ENCODE results near the gene TMEM182. TPM values are rescaled to one million over a fixed set of nuclear protein-coding genes. Genes with fewer than 3 reads are reported as not detected.
A peak's percentile ranks its signal among the peaks of the same experiment; 100 is the strongest.

The TMEM182 gene
- total RNA-seq, 1 experiment from 2014 or later = 1.8 TPM

DNA sequence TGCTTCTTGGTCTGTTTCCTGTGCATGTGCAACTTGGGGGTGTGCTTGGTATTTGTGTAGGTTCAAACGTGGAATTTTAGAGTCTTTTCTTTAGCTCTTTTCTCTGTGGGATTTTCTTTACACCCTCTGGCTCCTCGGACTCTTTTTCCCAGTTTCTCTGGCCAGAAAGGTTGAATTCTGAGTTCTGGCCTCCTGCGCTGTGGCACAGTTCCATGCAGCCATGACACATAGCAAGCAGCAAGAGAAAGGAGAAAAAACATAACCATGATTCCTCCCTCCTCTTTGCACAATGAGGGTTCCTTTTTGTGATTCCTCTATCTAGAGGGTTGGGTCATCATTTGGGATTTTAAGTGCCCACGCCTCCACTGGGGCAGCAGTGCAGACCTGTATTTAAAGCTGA is 33.8 kb downstream of the TMEM182 start:
- in situ Hi-C loops (cut with HindIII; ENCODE audit: low sequenced_read_pairs) = no loop called here
- peak; percentile 85 for DNase-seq (ENCODE audit: low spot score)

DNA sequence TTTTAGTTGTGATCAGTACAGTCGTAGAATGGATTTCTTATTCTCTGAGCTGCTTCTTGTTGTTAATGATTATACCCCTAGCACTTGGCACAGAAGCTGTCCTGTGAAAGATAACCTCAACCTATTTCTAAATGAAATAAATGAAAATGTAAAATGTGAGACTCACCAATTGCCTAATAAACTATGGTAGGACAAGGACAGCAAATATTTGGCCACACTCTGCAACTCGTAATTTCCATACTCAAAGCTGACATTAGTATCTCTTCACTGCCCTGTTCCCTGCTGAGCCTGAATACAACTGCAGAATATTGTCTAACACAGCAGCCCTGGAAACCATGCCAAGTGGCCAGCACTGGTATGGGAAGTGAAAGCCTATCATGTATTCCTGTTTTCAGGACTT is 34.5 kb downstream of the TMEM182 start:
- in situ Hi-C loops (cut with HindIII; ENCODE audit: low sequenced_read_pairs) = no loop called here
- DNase-seq (ENCODE audit: low spot score) = peak; percentile 72

DNA sequence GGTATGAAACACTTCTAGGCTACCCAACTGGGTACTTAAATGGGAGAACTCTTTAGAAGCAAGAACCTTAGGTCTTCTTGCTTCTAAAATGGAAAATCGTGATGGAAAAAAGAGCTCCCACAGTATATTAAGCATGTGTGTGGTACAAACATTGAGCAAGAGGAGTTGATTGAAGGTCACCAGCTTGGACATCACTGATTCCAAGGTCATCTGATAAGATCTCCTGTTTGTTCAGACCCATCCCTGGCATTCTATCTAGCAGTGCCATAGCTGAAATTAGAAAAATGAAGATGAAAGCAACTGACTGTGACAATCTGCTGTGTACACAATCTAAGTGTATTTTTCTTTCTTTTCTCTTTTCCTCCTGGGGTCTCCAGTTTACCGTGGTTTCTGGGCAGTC is 35.7 kb downstream of the TMEM182 start:
- in situ Hi-C loops (cut with HindIII; ENCODE audit: low sequenced_read_pairs) = no loop called here

DNA sequence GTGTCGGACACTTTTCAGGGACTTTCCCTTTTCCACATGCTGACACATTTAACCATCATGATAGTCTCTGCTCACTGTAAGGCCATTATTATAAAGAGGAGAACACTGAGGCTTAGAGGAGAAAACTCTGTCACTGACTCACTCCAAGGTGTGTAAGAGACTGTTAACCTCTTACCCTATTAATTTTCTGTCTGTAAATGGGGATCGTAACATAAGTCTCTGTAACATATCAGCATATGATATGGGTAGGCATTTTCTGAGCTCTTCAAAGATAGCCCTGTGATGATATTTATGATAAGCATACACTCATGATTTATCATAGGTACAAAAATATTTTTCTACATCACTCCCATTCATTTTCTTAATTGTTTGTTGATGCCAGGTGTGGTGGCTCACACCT is 36.4 kb downstream of the TMEM182 start:
- in situ Hi-C loops (cut with HindIII; ENCODE audit: low sequenced_read_pairs) = no loop called here
- no peak for DNase-seq (ENCODE audit: low spot score)

More for the DNA sequence above, 35.7 kb downstream of the TMEM182 start:
- DNase-seq (ENCODE audit: low spot score) = no peak

DNA sequence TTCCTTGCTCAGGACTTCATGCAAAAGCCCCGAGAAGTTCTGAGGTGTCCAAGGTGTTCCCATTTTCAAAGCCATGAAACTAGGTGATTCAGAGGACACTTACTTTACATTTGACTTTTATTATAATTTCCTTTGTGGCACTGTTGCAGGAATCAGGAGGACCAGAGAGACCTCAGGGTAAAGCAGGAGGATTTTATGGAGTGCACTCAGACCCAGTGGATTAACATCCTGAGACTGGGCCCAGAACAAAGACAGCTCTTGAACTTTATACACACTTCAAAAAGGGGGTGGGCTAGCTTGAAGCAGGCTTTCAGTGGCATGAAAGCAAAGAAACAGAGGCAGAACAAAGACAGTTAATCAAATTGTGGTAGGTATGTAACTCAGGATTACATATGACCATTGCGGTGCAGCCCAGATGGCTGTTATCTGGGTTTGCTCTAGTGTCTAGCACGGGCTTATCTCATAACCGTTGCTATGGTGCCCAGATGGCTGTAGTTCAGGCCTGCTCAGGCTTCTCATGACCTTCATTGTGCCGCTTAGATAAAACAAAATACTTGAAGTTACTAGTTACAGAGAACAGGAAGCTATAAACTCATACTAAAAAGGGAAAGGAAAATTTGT is 39.4 kb downstream of the TMEM182 start:
- in situ Hi-C loops (cut with HindIII; ENCODE audit: low sequenced_read_pairs) = no loop called here
- DNase-seq (ENCODE audit: low spot score) = no peak

DNA sequence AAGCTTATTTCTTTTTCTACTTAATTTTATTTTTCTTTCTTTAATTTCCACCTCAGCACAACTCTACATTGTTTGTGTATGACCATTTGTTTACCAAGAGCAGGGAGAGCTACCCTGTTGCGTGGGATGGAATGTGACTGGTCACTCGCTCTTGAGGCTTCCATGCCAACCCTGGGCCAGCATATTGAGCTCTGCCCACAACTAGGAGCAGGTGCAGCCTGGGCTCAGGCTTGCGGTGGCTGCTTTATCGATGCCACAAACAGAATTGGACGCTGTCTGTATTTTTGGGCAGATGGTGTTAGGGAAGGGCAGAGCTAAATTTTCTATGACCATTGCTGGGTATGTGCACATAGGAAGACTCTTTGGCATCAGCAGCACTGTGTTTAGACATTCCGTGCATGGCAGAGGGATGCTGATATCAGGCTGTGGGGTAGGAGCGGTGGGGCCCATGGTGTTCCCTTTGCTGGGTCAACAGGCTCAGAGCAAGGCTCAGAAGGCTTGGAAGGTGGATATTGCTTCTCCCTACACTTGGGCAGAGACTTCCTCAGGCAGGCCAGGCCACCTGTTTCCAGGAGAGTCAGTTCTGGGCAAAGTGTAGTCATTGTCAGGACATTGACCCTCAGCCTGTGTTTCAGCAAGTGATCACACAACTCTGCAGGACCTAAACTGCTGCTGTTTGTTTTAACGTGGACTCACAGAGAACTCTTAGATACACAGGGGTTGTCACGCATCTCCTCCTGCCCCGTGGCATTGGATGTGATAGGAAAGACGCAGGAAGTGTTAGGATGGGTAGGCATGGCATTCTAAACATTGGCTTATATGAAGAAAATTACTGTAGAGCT is 40.2 kb downstream of the TMEM182 start:
- no peak for DNase-seq (ENCODE audit: low spot score)
- in situ Hi-C loops (cut with HindIII; ENCODE audit: low sequenced_read_pairs) = no loop called here

DNA sequence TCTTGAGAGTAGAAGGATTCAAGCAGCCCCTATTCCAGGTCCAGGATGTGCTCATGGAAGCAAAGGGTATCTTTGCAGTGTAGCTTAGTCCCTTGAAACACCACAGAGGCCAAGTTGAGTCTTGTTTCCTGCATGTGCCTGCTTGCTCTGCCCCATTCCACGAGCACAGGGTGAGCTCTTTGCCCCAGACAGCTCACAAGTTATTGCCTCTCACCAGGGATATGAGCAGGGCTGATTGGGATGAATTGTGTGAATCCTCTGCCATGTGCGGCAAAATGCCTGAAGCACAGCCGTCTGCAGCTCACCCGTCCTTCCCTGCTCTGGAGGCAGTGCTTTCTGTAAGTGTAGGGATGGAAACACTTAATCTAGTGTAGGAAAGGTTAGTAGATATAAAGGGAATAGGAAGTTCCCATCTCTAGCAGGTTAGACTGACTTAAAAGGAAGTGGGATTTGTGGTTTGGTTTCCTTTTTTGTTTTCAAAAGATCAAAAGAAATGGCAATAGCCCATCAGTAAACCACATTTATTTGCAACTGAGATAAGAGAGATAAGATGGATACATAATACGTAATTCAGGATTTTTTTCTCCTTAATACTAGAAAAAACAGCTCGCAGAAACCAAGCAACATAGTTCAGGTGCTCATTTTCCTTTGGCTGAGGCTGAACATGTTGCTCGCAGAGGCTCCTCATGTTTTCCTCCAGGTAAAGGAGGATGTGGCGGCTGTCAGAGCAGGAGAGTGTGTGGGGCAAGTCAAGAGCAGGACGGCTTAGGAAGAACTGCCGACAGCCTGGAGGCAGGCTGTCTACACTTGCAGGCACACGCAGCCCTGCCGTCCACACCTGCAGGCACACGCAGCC is 41.4 kb downstream of the TMEM182 start:
- DNase-seq (ENCODE audit: low spot score) = no peak
- in situ Hi-C loops (cut with HindIII; ENCODE audit: low sequenced_read_pairs) = no loop called here

DNA sequence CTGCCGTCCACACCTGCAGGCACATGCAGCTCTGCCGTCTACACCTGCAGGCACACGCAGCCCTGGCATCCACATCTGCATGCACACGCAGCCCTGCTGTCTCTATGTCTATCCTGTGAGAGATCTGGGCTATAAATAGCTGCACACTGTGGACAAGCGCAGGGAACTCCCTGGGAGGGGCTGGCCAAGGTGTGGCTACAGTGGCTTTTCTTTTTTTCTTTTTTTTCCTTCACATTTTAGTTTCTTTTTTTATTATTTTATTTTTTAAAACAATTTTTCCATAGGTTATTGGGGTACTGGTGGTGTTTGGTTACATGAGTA is 42.0 kb downstream of the TMEM182 start:
- in situ Hi-C loops (cut with HindIII; ENCODE audit: low sequenced_read_pairs) = no loop called here
- no peak for DNase-seq (ENCODE audit: low spot score)

DNA sequence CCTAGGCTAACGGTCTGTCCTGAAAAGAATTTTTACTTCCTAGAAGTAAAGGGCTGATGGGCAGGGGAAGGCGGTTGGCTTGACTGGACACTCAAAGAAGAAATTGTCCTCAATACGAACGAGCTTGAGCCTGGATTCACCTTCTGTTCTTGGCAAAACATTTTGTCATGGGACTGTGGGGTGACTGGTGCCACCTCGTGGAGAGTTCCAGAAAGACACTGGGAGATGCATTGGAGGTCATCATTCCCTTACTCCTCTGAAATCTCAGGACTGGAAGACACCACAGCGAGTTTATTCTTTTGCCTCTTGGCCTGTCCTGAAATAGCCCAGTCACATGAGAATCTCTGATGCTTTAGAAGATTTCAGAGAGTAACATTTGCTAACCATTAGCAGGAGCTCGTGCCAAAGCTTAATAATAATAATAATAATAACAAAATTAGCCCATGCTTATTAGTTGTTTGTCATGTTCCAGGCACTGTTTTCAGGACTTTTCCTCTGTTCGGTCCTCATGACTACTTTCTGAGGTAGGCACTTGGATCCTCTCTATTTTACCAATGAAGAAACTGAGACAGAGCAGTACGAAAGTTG is 44.5 kb downstream of the TMEM182 start:
- in situ Hi-C loops (cut with HindIII; ENCODE audit: low sequenced_read_pairs) = no loop called here

DNA sequence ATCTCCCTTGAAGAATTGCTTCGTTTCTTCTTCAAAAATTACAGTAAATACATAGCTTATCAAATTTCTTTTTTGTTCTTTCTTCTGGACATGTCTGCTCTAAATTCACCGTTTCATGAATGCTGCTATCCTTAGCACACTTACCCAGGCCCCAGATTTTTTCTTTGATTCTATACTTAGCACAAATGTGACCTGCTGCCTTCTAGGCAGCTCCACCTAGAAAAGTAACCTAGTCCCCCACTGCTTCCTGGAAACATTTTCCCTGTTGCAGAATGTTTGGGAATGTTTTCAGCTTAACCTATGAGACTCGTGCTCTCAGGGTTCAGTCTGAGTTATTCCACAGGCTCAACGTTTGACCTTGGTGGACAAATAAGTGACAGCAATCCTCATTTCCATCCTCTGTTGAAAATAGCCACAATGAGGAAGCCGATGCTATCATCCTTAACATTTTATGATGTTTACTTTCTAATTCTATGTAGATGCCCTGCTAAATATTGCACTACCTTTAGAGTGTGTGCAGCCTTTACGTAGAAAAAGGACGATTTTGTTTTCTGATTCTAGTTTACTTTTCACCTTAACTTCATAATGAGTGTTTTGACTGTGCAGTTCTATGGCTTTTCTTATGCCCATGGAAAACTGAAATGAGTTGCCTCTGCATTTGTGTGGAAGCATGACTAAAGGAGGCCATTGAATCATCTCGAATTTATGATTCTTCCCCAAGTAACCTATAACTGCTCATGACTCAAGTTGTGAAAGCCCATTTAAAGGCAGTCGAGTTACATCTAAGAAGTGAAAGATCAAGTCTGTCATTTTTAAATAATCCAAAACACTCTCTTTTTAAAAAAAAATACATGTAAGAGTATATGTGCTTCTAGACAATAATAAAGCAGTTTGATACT is 47.7 kb downstream of the TMEM182 start:
- peak; percentile 38 for DNase-seq (ENCODE audit: low spot score)
- in situ Hi-C loops (cut with HindIII; ENCODE audit: low sequenced_read_pairs) = no loop called here

More for the DNA sequence above, 44.5 kb downstream of the TMEM182 start:
- peak; percentile 94 for DNase-seq (ENCODE audit: low spot score)

DNA sequence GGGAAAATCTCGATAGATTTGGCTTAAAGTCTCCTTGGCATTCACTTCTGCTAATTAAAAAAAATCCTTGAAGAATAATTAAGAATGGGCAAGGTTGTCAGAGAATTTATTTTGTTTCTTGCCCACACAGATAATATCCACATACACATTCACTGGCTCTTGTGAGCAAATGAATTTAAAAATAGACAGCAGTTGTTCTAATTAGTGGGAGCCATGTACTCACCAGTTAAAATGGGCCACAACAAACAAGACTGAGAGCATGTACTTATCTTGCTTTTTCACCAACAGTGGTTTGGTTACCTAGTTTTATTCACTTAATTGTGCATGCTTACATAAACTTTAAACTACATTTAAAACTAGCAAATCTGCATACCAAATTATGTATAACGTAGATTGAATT is 53.5 kb downstream of the TMEM182 start:
- in situ Hi-C loops (cut with HindIII; ENCODE audit: low sequenced_read_pairs) = no loop called here
- DNase-seq (ENCODE audit: low spot score) = no peak

DNA sequence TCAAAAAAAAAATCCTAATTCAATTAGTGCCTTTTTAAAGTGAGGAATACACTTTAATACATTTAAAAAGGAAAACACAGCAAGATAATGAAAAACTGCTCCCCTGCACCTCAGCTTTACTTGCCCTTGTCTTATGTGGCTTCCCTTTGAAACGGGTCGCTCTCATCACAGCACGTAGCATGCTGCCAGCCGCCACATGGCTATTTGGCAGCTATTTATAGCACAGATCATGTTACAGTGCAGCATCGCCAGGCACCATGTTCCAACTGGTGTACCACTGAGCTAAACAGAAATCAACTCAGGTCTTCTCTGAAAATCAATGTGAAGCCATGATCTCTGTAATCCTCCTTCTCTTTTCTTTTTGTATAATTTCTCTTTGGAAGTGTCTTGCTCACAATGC is 65.1 kb downstream of the TMEM182 start:
- in situ Hi-C loops (cut with HindIII; ENCODE audit: low sequenced_read_pairs) = no loop called here
- DNase-seq (ENCODE audit: low spot score) = peak; percentile 97

DNA sequence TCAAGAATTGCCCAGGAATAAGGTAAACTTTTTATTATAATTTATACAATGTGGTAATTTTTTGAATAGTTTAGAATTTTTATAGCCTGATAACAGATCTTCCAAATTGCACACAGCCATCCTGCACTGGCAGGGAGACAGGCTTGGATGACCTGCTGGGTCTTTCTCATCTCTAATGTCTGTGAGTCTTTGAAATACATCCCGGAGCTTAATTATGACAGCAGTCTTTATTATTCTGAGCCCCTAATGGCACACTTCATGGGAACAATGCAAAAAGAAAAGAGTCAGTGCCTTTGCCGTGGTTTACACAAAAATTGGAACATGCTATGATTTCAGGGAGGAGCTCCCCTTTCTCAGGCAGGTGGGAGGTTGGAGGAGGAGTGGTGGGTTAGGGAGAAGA is 71.0 kb downstream of the TMEM182 start:
- peak; percentile 41 for DNase-seq (ENCODE audit: low spot score)
- in situ Hi-C loops (cut with HindIII; ENCODE audit: low sequenced_read_pairs) = no loop called here

DNA sequence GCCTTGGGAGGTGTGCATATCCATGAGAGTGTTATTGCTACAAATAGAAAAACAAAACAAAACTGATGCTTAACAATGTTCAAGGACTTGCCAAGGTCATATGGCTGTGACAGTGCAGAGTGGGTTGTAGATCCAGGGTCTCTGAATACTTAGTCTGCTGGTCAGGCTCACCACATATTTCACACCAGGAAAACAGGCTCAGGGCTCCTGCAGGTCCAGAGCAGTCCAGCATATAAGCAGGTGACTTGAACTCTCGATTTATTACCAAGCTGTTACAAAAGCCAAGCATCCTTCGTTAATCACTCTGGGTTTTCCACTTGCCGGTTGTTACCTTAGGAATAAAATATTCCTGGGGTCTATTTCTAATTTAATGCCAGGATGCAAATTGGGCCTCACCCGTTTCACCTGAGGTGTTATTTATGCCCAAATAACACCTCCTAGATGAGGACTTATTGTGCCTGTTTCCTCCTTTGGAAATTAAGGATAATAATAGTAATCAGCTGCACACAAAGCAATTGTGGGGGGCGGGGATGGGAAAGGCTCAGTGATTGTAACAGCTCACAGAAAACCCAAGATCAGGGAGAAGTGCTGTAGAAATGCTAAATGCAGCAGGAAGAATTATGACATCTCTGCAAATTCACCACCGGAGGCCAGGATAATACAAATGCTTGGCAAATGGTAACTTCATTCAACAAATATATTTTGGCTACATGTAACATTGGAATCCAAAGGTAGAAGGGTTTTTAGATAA is 72.9 kb downstream of the TMEM182 start:
- in situ Hi-C loops (cut with HindIII; ENCODE audit: low sequenced_read_pairs) = no loop called here

DNA sequence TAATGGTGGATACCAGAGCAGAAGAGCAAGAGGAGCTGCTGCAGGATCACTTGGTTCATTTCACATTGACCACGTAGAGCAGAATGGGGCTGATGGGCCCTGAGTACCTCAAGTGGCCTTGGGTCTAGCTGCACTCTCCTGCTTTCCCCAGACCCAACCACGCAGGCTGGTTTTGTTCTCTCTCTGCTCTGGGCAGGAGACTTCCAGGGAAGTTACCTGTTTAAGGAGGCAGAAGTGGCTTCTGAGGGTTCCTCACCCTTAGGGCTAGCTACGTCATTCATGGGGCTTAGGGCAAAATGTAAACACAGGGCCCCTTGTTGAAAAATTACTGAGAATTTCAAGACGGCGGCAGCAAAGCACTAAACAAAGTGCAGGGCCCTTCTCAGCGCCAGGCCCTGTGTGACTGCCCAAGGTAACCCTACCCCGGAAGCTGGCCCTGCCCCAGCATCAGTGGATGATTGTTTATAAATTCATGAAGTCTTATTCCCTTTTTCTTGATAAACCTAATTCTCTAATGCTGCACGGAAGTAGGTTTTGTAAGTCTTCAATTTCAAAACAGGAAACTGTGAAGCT is 75.9 kb downstream of the TMEM182 start:
- in situ Hi-C loops (cut with HindIII; ENCODE audit: low sequenced_read_pairs) = no loop called here
- DNase-seq (ENCODE audit: low spot score) = no peak

More for the DNA sequence above, 72.9 kb downstream of the TMEM182 start:
- no peak for DNase-seq (ENCODE audit: low spot score)

DNA sequence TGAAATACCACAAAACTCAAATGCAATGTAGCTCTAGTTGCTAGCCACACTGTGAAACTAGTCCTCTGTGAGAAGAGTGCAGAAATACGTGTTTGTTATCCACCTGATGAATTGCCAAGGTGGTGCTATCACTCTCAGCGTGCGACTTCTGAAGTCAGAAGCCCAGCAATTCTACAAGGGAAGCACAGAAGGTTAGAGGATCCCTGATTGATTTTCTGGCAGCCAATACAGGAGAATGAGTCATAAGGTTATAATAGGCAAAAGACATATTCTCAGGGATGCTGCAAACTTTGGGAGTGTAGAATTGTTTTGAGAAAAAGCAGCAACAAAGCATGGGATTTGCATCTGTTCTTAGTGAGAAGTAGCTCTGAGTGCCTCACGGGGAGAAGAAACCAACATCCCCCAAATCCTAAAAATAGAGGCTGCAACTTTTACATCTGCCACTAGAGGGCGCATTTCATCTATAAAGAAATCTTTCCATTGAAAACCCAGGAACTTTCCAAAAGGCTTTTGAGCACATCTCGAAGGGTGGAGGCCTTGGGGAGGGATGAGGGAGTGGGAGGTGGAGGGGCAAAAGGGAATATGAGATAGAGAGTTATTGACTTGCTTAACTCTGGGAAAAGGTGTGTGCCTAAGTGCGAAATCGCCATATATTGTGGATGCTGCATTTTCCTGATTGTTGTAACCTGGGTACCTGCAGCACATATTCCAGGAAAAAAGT is 78.0 kb downstream of the TMEM182 start:
- in situ Hi-C loops (cut with HindIII; ENCODE audit: low sequenced_read_pairs) = no loop called here
- peak; percentile 86 for DNase-seq (ENCODE audit: low spot score)
